SU-DHL-6 (cell line): Measurements from ENCODE around the gene HMCES.

Source experiments
- H2AFZ ChIP-seq: fragments of 200-600 bp; sonication (generic); 2 replicates; pipeline ENCODE4 v1.6.1; 2014; ENCODE audit warnings: low read depth, mild to moderate bottlenecking, moderate library complexity, mixed read lengths, antibody characterized with exemption, low read length; ENCODE audit not compliant: severe bottlenecking
- H3F3A ChIP-seq: fragments of 200-600 bp; shearing (Covaris generic); 2 replicates; pipeline ENCODE4 v1.6.0; 2016; ENCODE audit warnings: antibody characterized with exemption, mild to moderate bottlenecking; ENCODE audit not compliant: insufficient read depth
- H3K27ac ChIP-seq: fragments of 200-600 bp; sonication (generic); 2 replicates; pipeline ENCODE4 v1.5.1; 2016; ENCODE audit warnings: low read depth, mild to moderate bottlenecking, low read length, moderate library complexity, mixed read lengths
- H3K27me3 ChIP-seq: fragments of 200-600 bp; sonication (generic), shearing (Covaris generic); 2 replicates; pipeline ENCODE4 v1.6.0; 2014; ENCODE audit warnings: mild to moderate bottlenecking, low read length
- H3K36me3 ChIP-seq: fragments of 200-600 bp; sonication (generic); 2 replicates; pipeline ENCODE4 v1.6.1; 2014; ENCODE audit warnings: mild to moderate bottlenecking, low read length, mixed read lengths
- H3K4me2 ChIP-seq: fragments of 300-600, 200-600 bp; shearing (Covaris generic), sonication (generic); 2 replicates; pipeline ENCODE4 v1.6.0; 2014; ENCODE audit warnings: low read length, low read depth, mild to moderate bottlenecking; ENCODE audit not compliant: poor library complexity, severe bottlenecking
- H3K4me3 ChIP-seq: fragments of 200-600 bp; sonication (generic); 2 replicates; pipeline ENCODE4 v1.5.1; 2014; ENCODE audit warnings: antibody characterized with exemption, low read length, mild to moderate bottlenecking, mixed read lengths; ENCODE audit not compliant: insufficient read depth, poor library complexity, severe bottlenecking
- H3K79me2 ChIP-seq: fragments of 200-600 bp; sonication (generic); 2 replicates; pipeline ENCODE4 v1.6.1; 2014; ENCODE audit warnings: mild to moderate bottlenecking, low read length, moderate library complexity; ENCODE audit not compliant: insufficient read depth
- H3K9ac ChIP-seq: fragments of 200-600 bp; sonication (generic); 2 replicates; pipeline ENCODE4 v1.7.0; 2014; ENCODE audit warnings: mild to moderate bottlenecking, low read length
- H3K9me2 ChIP-seq: fragments of 200-600 bp; sonication (generic); replicated peaks from 2 replicates; pipeline ENCODE4 v1.6.1; 2014; ENCODE audit warnings: low read length; ENCODE audit not compliant: insufficient read depth
- H3K9me3 ChIP-seq: fragments of 200-600 bp; sonication (generic); 2 replicates; pipeline ENCODE4 v1.6.1; 2014; ENCODE audit warnings: low read length, mixed read lengths; ENCODE audit not compliant: insufficient read depth
- H4K20me1 ChIP-seq: fragments of 200-600 bp; sonication (generic); 2 replicates; pipeline ENCODE4 v1.6.1; 2014; ENCODE audit warnings: low read depth, mild to moderate bottlenecking, antibody characterized with exemption, low read length, moderate library complexity, mixed read lengths
- CTCF ChIP-seq: fragments of 200-600 bp; sonication (generic); IDR thresholded peaks from one replicate; pipeline ENCODE4 v1.5.1; 2017; ENCODE audit warnings: antibody characterized with exemption, mild to moderate bottlenecking, low read length, moderate library complexity; ENCODE audit not compliant: insufficient read depth, poor library complexity, severe bottlenecking
- EZH2phosphoT487 ChIP-seq: fragments of 200-600 bp; sonication (generic), shearing (Covaris generic); conservative IDR thresholded peaks from 2 replicates; pipeline ENCODE4 v1.6.1; 2018; ENCODE audit warnings: mild to moderate bottlenecking, antibody characterized with exemption, low read length, moderate library complexity, mixed read lengths

The HMCES gene

GRCh38 chr3:129313665-129314385 lies 35.2 kb downstream of the HMCES start:
- Histone ChIP-seq H3K9me3 (no peaks in the 10 kb centered on the region), H3K9ac (no peak overlapping the region), H3K36me3 (no peaks in the 10 kb centered on the region), H3K27ac (no peak overlapping the region), H3K4me2 (no peak overlapping the region), H2AFZ (no peak overlapping the region), H3K4me3 (no peak overlapping the region), H3F3A (no peaks in the 10 kb centered on the region), H4K20me1 (no peaks in the 10 kb centered on the region), H3K9me2 (no peaks in the 10 kb centered on the region), H3K27me3 (no peaks in the 10 kb centered on the region), H3K79me2 (no peaks in the 10 kb centered on the region)
- TF ChIP-seq EZH2phosphoT487 (no peak), CTCF (no peak)

GRCh38 chr3:129314386-129315222 lies 35.9 kb downstream of the HMCES start:
- TF ChIP-seq EZH2phosphoT487 = no peak
- TF ChIP-seq CTCF = no peak
- Histone ChIP-seq H2AFZ (no peak overlapping the region), H3K9me2 (no peaks in the 10 kb centered on the region), H3F3A (no peaks in the 10 kb centered on the region), H3K27me3 (no peaks in the 10 kb centered on the region), H3K79me2 (no peaks in the 10 kb centered on the region), H3K4me3 (peak overlapping the region; percentile 53), H3K4me2 (peak overlapping the region; percentile 77), H3K9me3 (no peaks in the 10 kb centered on the region), H3K36me3 (no peaks in the 10 kb centered on the region), H3K27ac (no peak overlapping the region), H3K9ac (peak overlapping the region; percentile 47), H4K20me1 (no peaks in the 10 kb centered on the region)

GRCh38 chr3:129315223-129315997 lies 36.7 kb downstream of the HMCES start:
- H3K4me2 ChIP-seq = peak overlapping the region; percentile 77
- H3K9ac ChIP-seq = peak overlapping the region; percentile 47
- no peak for TF ChIP-seq CTCF
- no peak for TF ChIP-seq EZH2phosphoT487
- H3K4me3 ChIP-seq = peak overlapping the region; percentile 53
- peak overlapping the region; percentile 9; the same call in 1 of the 2 replicates for H3K27ac ChIP-seq
- H3K9me3 ChIP-seq = no peaks in the 10 kb centered on the region
- no peaks in the 10 kb centered on the region for H4K20me1 ChIP-seq
- H3K36me3 ChIP-seq = no peaks in the 10 kb centered on the region
- H3K27me3 ChIP-seq = no peaks in the 10 kb centered on the region
- H3K79me2 ChIP-seq = no peaks in the 10 kb centered on the region
- no peaks in the 10 kb centered on the region for H3F3A ChIP-seq
- H2AFZ ChIP-seq = no peak overlapping the region
- H3K9me2 ChIP-seq = no peaks in the 10 kb centered on the region
